Ectodermal cell (in vitro differentiated cells): Measurements from ENCODE around the gene EXOC6.

ENCODE experiments used
- H3K27ac ChIP-seq: 2 replicates; pipeline ENCODE4 v1.7.0; 2013; ENCODE audit warnings: mild to moderate bottlenecking, low read depth, low read length; ENCODE audit not compliant: insufficient read depth, poor library complexity, severe bottlenecking
- H3K27me3 ChIP-seq: 2 replicates; pipeline ENCODE4 v1.7.0; 2013; ENCODE audit warnings: mild to moderate bottlenecking, low read length; ENCODE audit not compliant: insufficient read depth, control insufficient read depth, poor library complexity, severe bottlenecking
- H3K36me3 ChIP-seq: one replicate; pipeline ENCODE4 v1.7.0; 2013; ENCODE audit warnings: low read length; ENCODE audit not compliant: control insufficient read depth, insufficient read depth
- H3K4me1 ChIP-seq: one replicate; pipeline ENCODE4 v1.7.0; 2013; ENCODE audit warnings: low read length; ENCODE audit not compliant: control insufficient read depth, insufficient read depth
- H3K4me3 ChIP-seq: 2 replicates; pipeline ENCODE4 v1.7.0; 2013; ENCODE audit warnings: low read depth, low read length, control low read depth; ENCODE audit not compliant: insufficient read depth
- H3K9me3 ChIP-seq: 2 replicates; pipeline ENCODE4 v1.7.0; 2013; ENCODE audit warnings: mild to moderate bottlenecking, low read length, moderate library complexity; ENCODE audit not compliant: control insufficient read depth
- WGBS, 2 experiments: methylation state at CpG; one replicate each; pipeline ENCODE4 v1.1.7; 2013; ENCODE audit warnings: missing lambda C conversion rate in 2 of 2; 5-methylcytosine and 5-hydroxymethylcytosine counted together

Gene EXOC6

GRCh38 chr10:92832998-92833650 lies 15.2 kb upstream of the EXOC6 start:
- Histone ChIP-seq H3K27me3 (no peaks in the 10 kb centered on the region), H3K4me3 (no peak overlapping the region), H3K27ac (no peak overlapping the region), H3K9me3 (no peaks in the 10 kb centered on the region), H3K36me3 (no peaks in the 10 kb centered on the region), H3K4me1 (no peaks in the 10 kb centered on the region)
- 87 to 94% methylated on average over 1 of the region's 2 CpGs for WGBS, 2 experiments

GRCh38 chr10:92834331-92834730 lies 14.0 kb upstream of the EXOC6 start:
- Histone ChIP-seq H3K4me3 (no peak overlapping the region), H3K36me3 (no peaks in the 10 kb centered on the region), H3K9me3 (no peaks in the 10 kb centered on the region), H3K27ac (no peak overlapping the region), H3K4me1 (no peaks in the 10 kb centered on the region), H3K27me3 (no peaks in the 10 kb centered on the region)
- 87 to 93% methylated on average over 2 to 3 of the region's 3 CpGs for WGBS, 2 experiments

- H3K27me3 ChIP-seq: no peaks in the 10 kb centered on the region
- no peaks in the 10 kb centered on the region for H3K9me3 ChIP-seq
- H3K27ac ChIP-seq: no peak overlapping the region
- no peak overlapping the region for H3K4me3 ChIP-seq
- no peaks in the 10 kb centered on the region for H3K4me1 ChIP-seq
- no peaks in the 10 kb centered on the region for H3K36me3 ChIP-seq
Observed at GRCh38 chr10:92834986-92835385, 13.3 kb upstream of the EXOC6 start.

- Histone ChIP-seq H3K36me3 (no peaks in the 10 kb centered on the region), H3K27me3 (no peaks in the 10 kb centered on the region), H3K27ac (no peak overlapping the region), H3K4me1 (no peaks in the 10 kb centered on the region), H3K9me3 (no peaks in the 10 kb centered on the region), H3K4me3 (no peak overlapping the region)
- 80 to 91% methylated on average over 4 of the region's 4 CpGs for WGBS, 2 experiments
Observed at GRCh38 chr10:92837456-92837855, 10.9 kb upstream of the EXOC6 start.

GRCh38 chr10:92839191-92840085 lies 8.9 kb upstream of the EXOC6 start:
- 67 to 69% methylated on average over 9 to 10 of the region's 10 CpGs for WGBS, 2 experiments
- no peak overlapping the region for H3K4me3 ChIP-seq
- H3K36me3 ChIP-seq: no peaks in the 10 kb centered on the region
- no peaks in the 10 kb centered on the region for H3K4me1 ChIP-seq
- H3K27me3 ChIP-seq: no peaks in the 10 kb centered on the region
- no peak overlapping the region for H3K27ac ChIP-seq
- H3K9me3 ChIP-seq: no peaks in the 10 kb centered on the region

- Histone ChIP-seq H3K4me1 (no peaks in the 10 kb centered on the region), H3K9me3 (no peaks in the 10 kb centered on the region), H3K27ac (no peak overlapping the region), H3K27me3 (peaks cover 16% of the 10 kb centered on the region), H3K36me3 (no peaks in the 10 kb centered on the region), H3K4me3 (no peak overlapping the region)
- WGBS, 2 experiments: 78% methylated on average over 3 of the region's 3 CpGs
Observed at GRCh38 chr10:92844746-92845145, 3.6 kb upstream of the EXOC6 start.

GRCh38 chr10:92845921-92846320 lies 2.4 kb upstream of the EXOC6 start:
- WGBS, 2 experiments: 90 to 92% methylated on average over 4 of the region's 4 CpGs
- no peaks in the 10 kb centered on the region for H3K4me1 ChIP-seq

GRCh38 chr10:92846344-92846743 lies 2.0 kb upstream of the EXOC6 start:
- WGBS, 2 experiments: 85 to 93% methylated on average over 2 to 3 of the region's 3 CpGs
- peaks cover 20% of the 10 kb centered on the region for H3K27me3 ChIP-seq
- no peaks in the 10 kb centered on the region for H3K9me3 ChIP-seq
- no peaks in the 10 kb centered on the region for H3K4me1 ChIP-seq
- H3K36me3 ChIP-seq: no peaks in the 10 kb centered on the region
- H3K27ac ChIP-seq: no peak overlapping the region
- no peak overlapping the region for H3K4me3 ChIP-seq

More at GRCh38 chr10:92845921-92846320, 2.4 kb upstream of the EXOC6 start:
- H3K9me3 ChIP-seq: no peaks in the 10 kb centered on the region
- H3K4me3 ChIP-seq: no peak overlapping the region
- H3K36me3 ChIP-seq: no peaks in the 10 kb centered on the region
- H3K27me3 ChIP-seq: peaks cover 20% of the 10 kb centered on the region
- H3K27ac ChIP-seq: no peak overlapping the region

GRCh38 chr10:92846854-92847201 lies 1.5 kb upstream of the EXOC6 start:
- Histone ChIP-seq H3K4me3 (no peak overlapping the region), H3K27me3 (peaks cover 20% of the 10 kb centered on the region), H3K27ac (no peak overlapping the region), H3K4me1 (no peaks in the 10 kb centered on the region), H3K36me3 (no peaks in the 10 kb centered on the region), H3K9me3 (no peaks in the 10 kb centered on the region)
- 91 to 99% methylated on average over 2 of the region's 2 CpGs for WGBS, 2 experiments

- Histone ChIP-seq H3K4me3 (no peak overlapping the region), H3K36me3 (no peaks in the 10 kb centered on the region), H3K4me1 (no peaks in the 10 kb centered on the region), H3K27ac (no peak overlapping the region), H3K9me3 (no peaks in the 10 kb centered on the region), H3K27me3 (peaks cover 20% of the 10 kb centered on the region)
- 82 to 85% methylated on average over 3 to 4 of the region's 4 CpGs for WGBS, 2 experiments
Observed at GRCh38 chr10:92847202-92847864, 987 bp upstream of the EXOC6 start.
